22Rv1 (cell line): ENCODE measurements around the gene CD79B.

ENCODE experiments used
- ZFX ChIP-seq: fragments of 450-650 bp; IDR thresholded peaks from 2 replicates; pipeline ENCODE4 v1.6.1; 2017; ENCODE audit warnings: antibody characterized with exemption, borderline replicate concordance
- TF ChIP-seq, protein P1 (sequence below): fragments of 450-650 bp; IDR thresholded peaks from 2 replicates; pipeline ENCODE4 v1.5.1; 2017; ENCODE audit warnings: mild to moderate bottlenecking

DNA sequence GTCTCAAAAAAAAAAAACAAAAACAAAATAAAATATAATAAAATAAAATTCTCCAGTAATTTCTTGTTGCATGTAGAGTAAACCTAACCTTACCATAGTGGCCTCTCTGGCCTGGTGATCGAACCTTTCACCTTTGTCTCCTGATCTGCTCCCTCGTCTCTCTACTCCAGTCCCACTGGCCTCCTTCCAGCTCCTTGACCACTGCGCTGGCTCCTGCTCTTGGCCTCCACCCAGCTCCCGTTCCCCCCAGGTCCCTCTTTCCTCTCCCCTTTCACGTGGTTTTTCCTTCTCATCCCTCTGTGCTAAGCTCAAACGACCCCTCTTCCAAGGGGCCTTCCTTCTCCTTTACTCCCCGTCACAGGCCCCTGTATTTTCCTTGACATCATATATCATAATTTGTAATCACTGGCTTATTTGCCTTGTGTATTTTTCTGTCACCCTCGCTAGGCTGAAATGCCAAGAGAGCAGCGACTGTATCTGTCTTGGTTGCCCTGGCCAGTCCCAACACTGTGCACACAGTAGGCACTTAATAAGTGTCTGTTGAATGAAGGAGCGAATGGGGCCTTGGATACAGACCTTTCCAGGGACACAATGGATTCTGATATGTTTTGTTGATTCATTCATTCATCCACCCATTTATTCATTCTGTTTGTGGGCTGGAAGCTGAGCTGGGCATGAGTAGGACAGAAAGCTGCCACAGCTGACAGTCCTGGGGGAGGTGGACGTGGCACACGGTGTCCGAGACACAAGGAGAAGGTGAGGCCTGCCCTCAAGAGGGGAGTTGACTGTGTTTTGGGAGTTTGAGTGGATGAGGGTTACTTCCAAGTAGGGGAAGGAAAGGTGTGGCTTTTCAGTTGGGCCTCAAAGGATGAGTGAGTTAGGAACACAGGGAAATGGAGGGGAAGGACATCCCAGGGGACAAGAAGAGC lies 46.4 kb upstream of the CD79B start:
- TF ChIP-seq, protein P1, sequence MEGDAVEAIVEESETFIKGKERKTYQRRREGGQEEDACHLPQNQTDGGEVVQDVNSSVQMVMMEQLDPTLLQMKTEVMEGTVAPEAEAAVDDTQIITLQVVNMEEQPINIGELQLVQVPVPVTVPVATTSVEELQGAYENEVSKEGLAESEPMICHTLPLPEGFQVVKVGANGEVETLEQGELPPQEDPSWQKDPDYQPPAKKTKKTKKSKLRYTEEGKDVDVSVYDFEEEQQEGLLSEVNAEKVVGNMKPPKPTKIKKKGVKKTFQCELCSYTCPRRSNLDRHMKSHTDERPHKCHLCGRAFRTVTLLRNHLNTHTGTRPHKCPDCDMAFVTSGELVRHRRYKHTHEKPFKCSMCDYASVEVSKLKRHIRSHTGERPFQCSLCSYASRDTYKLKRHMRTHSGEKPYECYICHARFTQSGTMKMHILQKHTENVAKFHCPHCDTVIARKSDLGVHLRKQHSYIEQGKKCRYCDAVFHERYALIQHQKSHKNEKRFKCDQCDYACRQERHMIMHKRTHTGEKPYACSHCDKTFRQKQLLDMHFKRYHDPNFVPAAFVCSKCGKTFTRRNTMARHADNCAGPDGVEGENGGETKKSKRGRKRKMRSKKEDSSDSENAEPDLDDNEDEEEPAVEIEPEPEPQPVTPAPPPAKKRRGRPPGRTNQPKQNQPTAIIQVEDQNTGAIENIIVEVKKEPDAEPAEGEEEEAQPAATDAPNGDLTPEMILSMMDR, result no peak
- TF ChIP-seq ZFX, result no peak
